Gastrocnemius medialis (tissue), 4 donors: ENCODE measurements around the gene PBX1. TPM values are rescaled to one million over a fixed set of nuclear protein-coding genes. Genes with fewer than 3 reads are reported as not detected.

Source experiments
- ATAC-seq, 2 donors: fragments of 150-250 bp; one replicate each; pipeline ENCODE4 v1.9.1; 2016
- DNase-seq, 2 donors: peaks; one replicate each; pipeline ENCODE4 v3.0.0-alpha.2; 2019
- H3K27ac ChIP-seq, 4 donors: fragments of 200-600 bp; sonication (generic); 1 replicate in 1 of 4; 2 replicates in 3 of 4; pipeline ENCODE4 v1.5.1; 2016 to 2018; ENCODE audit warnings: mild to moderate bottlenecking in 2 of 4, moderate library complexity in 1 of 4
- H3K27me3 ChIP-seq, 3 donors: fragments of 200-600 bp; sonication (generic) in 2 of 3; 1 replicate in 1 of 3; 2 replicates in 2 of 3; pipeline versions ENCODE4 v1.5.1 to v1.6.0; 2016 to 2019; ENCODE audit warnings: mild to moderate bottlenecking in 1 of 3, moderate library complexity in 1 of 3
- H3K36me3 ChIP-seq, 2 donors: fragments of 200-600 bp; sonication (generic) in 1 of 2; one replicate each; pipeline ENCODE4 v1.5.1; 2017 to 2018
- H3K4me1 ChIP-seq, 2 donors: fragments of 200-600 bp; sonication (generic) in 1 of 2; one replicate each; pipeline ENCODE4 v1.5.1; 2016 to 2017; ENCODE audit warnings: mild to moderate bottlenecking in 2 of 2
- H3K4me3 ChIP-seq, 4 donors: fragments of 200-600 bp; sonication (generic) in 3 of 4; 1 replicate in 1 of 4; 2 replicates in 3 of 4; pipeline ENCODE4 v1.5.1; 2016 to 2019; ENCODE audit warnings: mild to moderate bottlenecking in 2 of 4
- H3K9me3 ChIP-seq, 3 donors: fragments of 200-600 bp; sonication (generic) in 2 of 3; 1 replicate in 1 of 3; 2 replicates in 2 of 3; pipeline ENCODE4 v1.5.1; 2016 to 2019
- CTCF ChIP-seq, 5 experiments: fragments of 450-650 bp in 3 of 5; fragments of 200-600 bp in 2 of 5; sonication (generic) in 2 of 5; IDR thresholded peaks in 4 of 5; conservative IDR thresholded peaks in 1 of 5; 1 replicate in 4 of 5; 2 replicates in 1 of 5; pipeline ENCODE4 v1.5.1; 2016 to 2019; ENCODE audit warnings: antibody characterized with exemption in 5 of 5, mild to moderate bottlenecking in 3 of 5, moderate library complexity in 3 of 5
- POLR2A ChIP-seq, 2 donors: fragments of 450-650 bp; IDR thresholded peaks; one replicate each; pipeline ENCODE4 v1.6.1; 2017; ENCODE audit warnings: antibody characterized with exemption in 2 of 2, mild to moderate bottlenecking in 2 of 2, moderate library complexity in 2 of 2
- in situ Hi-C, 4 donors: fragments of 200-750 bp; cut with MboI; loops; one replicate each; pipeline versions ENCODE4 v1.15.0 to v1.8.0; 2017; ENCODE audit warnings: low sequenced_read_pairs in 4 of 4
- intact Hi-C: fragments of 100-400 bp; cut with DNase I; formaldehyde crosslinking; loops from one replicate; pipeline ENCODE4 v1.15.1; 2023; ENCODE audit warnings: low total_unique reads
- total RNA-seq, 4 donors: library from RNA; depleted of rRNA; stranded (reverse); fragments of >200 nt; gene quantifications; one replicate each; pipeline versions ENCODE4 v1.1.0 to v1.2.3, GENCODE V29; 2016

The PBX1 gene
- total RNA-seq, 4 donors from 2014 or later = 21.7 to 36.5 (median 29.0) TPM

GRCh38 chr1:164781972-164782371, 223.0 kb downstream of the PBX1 start:
- Histone ChIP-seq H3K27ac (peak overlapping the region; percentile 86 to 93 (median 90)), H3K36me3 (no peaks in the 10 kb centered on the region), H3K27me3 (no peaks in the 10 kb centered on the region), H3K4me3 (no peak overlapping the region), H3K9me3 (no peaks in the 10 kb centered on the region), H3K4me1 (peaks cover 62 to 67% of the 10 kb centered on the region in 2 donors)
- intact Hi-C loops (loop anchor here (2.0 to 10.0 kb wide), 3 partner anchors 81 to 337 kb away; no protein-coding TSS in a partner anchor), in situ Hi-C loops (loop anchor here in 3 of 4 donors (10.0 to 25.0 kb wide), 3 partner anchors 87 to 147 kb away; no protein-coding TSS in a partner anchor)
- TF ChIP-seq POLR2A (IDR thresholded peaks at IDR 0.05) (no peak), CTCF (IDR thresholded peaks at IDR 0.05 in 4 of 5, conservative IDR thresholded peaks at IDR 0.05 in 1 of 5) (no peak)
- DNase-seq = no peak
- ATAC-seq = no peak

- no peak for ATAC-seq
- in situ Hi-C loops = loop anchor here in 3 of 4 donors (10.0 to 25.0 kb wide), 3 partner anchors 89 to 149 kb away; no protein-coding TSS in a partner anchor
- peaks cover 77 to 87% of the 10 kb centered on the region in 2 donors for H3K4me1 ChIP-seq
These were observed 225.0 kb downstream of the PBX1 start for GRCh38 chr1:164783778-164784555.

GRCh38 chr1:164784960-164785359, 226.0 kb downstream of the PBX1 start:
- intact Hi-C loops (loop anchor here (5.0 to 10.0 kb wide), 2 partner anchors 268 to 340 kb away; no protein-coding TSS in a partner anchor), in situ Hi-C loops (loop anchor here in 3 of 4 donors (10.0 to 25.0 kb wide), 3 partner anchors 90 to 150 kb away; no protein-coding TSS in a partner anchor)
- ATAC-seq (no peak), DNase-seq (no peak)
- no peak for TF ChIP-seq CTCF (IDR thresholded peaks at IDR 0.05 in 4 of 5, conservative IDR thresholded peaks at IDR 0.05 in 1 of 5)
- no peak for TF ChIP-seq POLR2A (IDR thresholded peaks at IDR 0.05)
- no peaks in the 10 kb centered on the region for H3K27me3 ChIP-seq
- H3K27ac ChIP-seq = peak overlapping the region; percentile 86 to 93 (median 90)
- no peaks in the 10 kb centered on the region for H3K9me3 ChIP-seq
- H3K36me3 ChIP-seq = no peaks in the 10 kb centered on the region
- H3K4me1 ChIP-seq = peaks cover 84% of the 10 kb centered on the region in 2 donors
- H3K4me3 ChIP-seq = no peak overlapping the region

More at GRCh38 chr1:164783778-164784555, 225.0 kb downstream of the PBX1 start:
- Histone ChIP-seq H3K27me3 (no peaks in the 10 kb centered on the region), H3K36me3 (no peaks in the 10 kb centered on the region), H3K27ac (peak overlapping the region; percentile 86 to 93 (median 90)), H3K4me3 (no peak overlapping the region), H3K9me3 (no peaks in the 10 kb centered on the region)
- no peak for TF ChIP-seq POLR2A (IDR thresholded peaks at IDR 0.05)
- TF ChIP-seq CTCF (IDR thresholded peaks at IDR 0.05 in 4 of 5, conservative IDR thresholded peaks at IDR 0.05 in 1 of 5) = no peak
- no peak for DNase-seq
- intact Hi-C loops = loop anchor here (10.0 kb wide), 1 partner anchor 339 kb away; no protein-coding TSS in a partner anchor

GRCh38 chr1:164785841-164786534, 227.0 kb downstream of the PBX1 start:
- peak in 1 of 2 donors; percentile 35 for ATAC-seq
- Histone ChIP-seq H3K27me3 (no peaks in the 10 kb centered on the region), H3K9me3 (no peaks in the 10 kb centered on the region), H3K36me3 (no peaks in the 10 kb centered on the region), H3K4me3 (no peak overlapping the region), H3K4me1 (peaks cover 76 to 83% of the 10 kb centered on the region in 2 donors), H3K27ac (peak overlapping the region; percentile 86 to 93 (median 90))
- in situ Hi-C loops = loop anchor here in 3 of 4 donors (10.0 to 25.0 kb wide), 3 partner anchors 91 to 151 kb away; no protein-coding TSS in a partner anchor
- intact Hi-C loops = loop anchor here (2.0 to 10.0 kb wide), 4 partner anchors 113 to 341 kb away; no protein-coding TSS in a partner anchor
- peak in 1 of 2 donors; percentile 65 for DNase-seq
- TF ChIP-seq CTCF (IDR thresholded peaks at IDR 0.05 in 4 of 5, conservative IDR thresholded peaks at IDR 0.05 in 1 of 5) = no peak
- TF ChIP-seq POLR2A (IDR thresholded peaks at IDR 0.05) = no peak
